Measurements from ENCODE around the gene ALDH5A1.

GRCh38 chr6:24569811-24570210 lies 75.0 kb downstream of the ALDH5A1 start:
- TF ChIP-seq POLR2A (IDR thresholded peaks at IDR 0.05), result no peak
- no peak for TF ChIP-seq CTCF (IDR thresholded peaks at IDR 0.05)
